Measurements from ENCODE around the gene SLC25A39. TPM values are rescaled to one million over a fixed set of nuclear protein-coding genes. Genes with fewer than 3 reads are reported as not detected.
A peak's percentile ranks its signal among the peaks of the same experiment; 100 is the strongest.
"Not testable (repeated sequence)": the region's sequence is repeated elsewhere in the genome, so short reads cannot be mapped to it uniquely, and the experiment has no call there.

The SLC25A39 gene
- total RNA-seq: 44.7 TPM

- DNase-seq: peak; percentile 96
Observed at GRCh38 chr17:44324571-44325275, at the start of gene SLC25A39. TSS of gene SLC25A39 (minus strand) at chr17:44324823. CDS start at chr17:44323562, 1,261 bp downstream.

- no peak for DNase-seq
Observed at GRCh38 chr17:44372036-44372435, 47.4 kb upstream of the SLC25A39 start.

GRCh38 chr17:44369414-44370023 is 44.9 kb upstream of the SLC25A39 start:
- DNase-seq: not testable (repeated sequence)

- DNase-seq: not testable (repeated sequence)
Observed at GRCh38 chr17:44368391-44369243, 44.0 kb upstream of the SLC25A39 start.

GRCh38 chr17:44367231-44367979 is 42.8 kb upstream of the SLC25A39 start:
- peak; percentile 41 for DNase-seq

- DNase-seq: not testable (repeated sequence)
Observed at GRCh38 chr17:44365051-44365450, 40.4 kb upstream of the SLC25A39 start.

GRCh38 chr17:44363613-44364159 is 39.1 kb upstream of the SLC25A39 start, which contains the start of gene FAM171A2:
TSS of gene FAM171A2 (minus strand) at chr17:44363853. CDS start at chr17:44363714, 139 bp downstream.
- peak; percentile 85 for DNase-seq

GRCh38 chr17:44362949-44363612 is 38.5 kb upstream of the SLC25A39 start:
- DNase-seq: peak; percentile 64

- DNase-seq: peak; percentile 54
Observed at GRCh38 chr17:44362459-44362948, 37.9 kb upstream of the SLC25A39 start.

GRCh38 chr17:44361292-44362260 is 37.0 kb upstream of the SLC25A39 start:
- peak; percentile 82 for DNase-seq

GRCh38 chr17:44360826-44361225 is 36.2 kb upstream of the SLC25A39 start:
- DNase-seq: peak; percentile 56

- DNase-seq: peak; percentile 9
Observed at GRCh38 chr17:44360144-44360533, 35.5 kb upstream of the SLC25A39 start.

- peak; percentile 78 for DNase-seq
Observed at GRCh38 chr17:44359458-44360143, 35.0 kb upstream of the SLC25A39 start.

GRCh38 chr17:44359006-44359405 is 34.4 kb upstream of the SLC25A39 start:
- DNase-seq: peak; percentile 8

GRCh38 chr17:44358066-44358465 is 33.4 kb upstream of the SLC25A39 start:
- DNase-seq: no peak

GRCh38 chr17:44356241-44356640 is 31.6 kb upstream of the SLC25A39 start:
- no peak for DNase-seq

- no peak for DNase-seq
Observed at GRCh38 chr17:44355642-44356099, 31.0 kb upstream of the SLC25A39 start.

GRCh38 chr17:44354582-44355561 is 30.2 kb upstream of the SLC25A39 start:
- peak; percentile 80 for DNase-seq
